IPS DF 6.9 (cell line): ENCODE measurements around the gene PCDHB3.
"Not testable (repeated sequence)": the region's sequence is repeated elsewhere in the genome, so short reads cannot be mapped to it uniquely, and the experiment has no call there.

Source experiments
- DNase-seq: peaks from one replicate; pipeline ENCODE4 v3.0.0-alpha.2; 2013; ENCODE audit warnings: low read depth, low spot score
- H3K27ac ChIP-seq: one replicate; pipeline ENCODE4 v1.5.1; 2013; ENCODE audit warnings: low read length, control low read depth
- H3K27me3 ChIP-seq: 2 replicates; pipeline ENCODE4 v1.6.1; 2013; ENCODE audit warnings: mild to moderate bottlenecking, low read length; ENCODE audit not compliant: control insufficient read depth, insufficient read depth
- H3K36me3 ChIP-seq: 2 replicates; pipeline ENCODE4 v1.6.1; 2013; ENCODE audit warnings: low read length; ENCODE audit not compliant: control insufficient read depth, insufficient read depth
- H3K4me1 ChIP-seq: 2 replicates; pipeline ENCODE4 v1.6.1; 2013; ENCODE audit warnings: low read length; ENCODE audit not compliant: control insufficient read depth, insufficient read depth
- H3K4me3 ChIP-seq: 2 replicates; pipeline ENCODE4 v1.5.1; 2013; ENCODE audit warnings: mild to moderate bottlenecking, low read length
- H3K9me3 ChIP-seq: 2 replicates; pipeline ENCODE4 v1.6.1; 2013; ENCODE audit warnings: low read length, inconsistent platforms; ENCODE audit not compliant: control insufficient read depth, insufficient read depth
- WGBS: extraction: QIAGEN DNeasy Blood & Tissue Kit; methylation state at CpG from one replicate; pipeline ENCODE4 v1.1.7; 2013; ENCODE audit warnings: mixed read lengths, missing lambda C conversion rate; ENCODE audit not compliant: insufficient read length, insufficient coverage; 5-methylcytosine and 5-hydroxymethylcytosine counted together

PCDHB3 gene

DNA sequence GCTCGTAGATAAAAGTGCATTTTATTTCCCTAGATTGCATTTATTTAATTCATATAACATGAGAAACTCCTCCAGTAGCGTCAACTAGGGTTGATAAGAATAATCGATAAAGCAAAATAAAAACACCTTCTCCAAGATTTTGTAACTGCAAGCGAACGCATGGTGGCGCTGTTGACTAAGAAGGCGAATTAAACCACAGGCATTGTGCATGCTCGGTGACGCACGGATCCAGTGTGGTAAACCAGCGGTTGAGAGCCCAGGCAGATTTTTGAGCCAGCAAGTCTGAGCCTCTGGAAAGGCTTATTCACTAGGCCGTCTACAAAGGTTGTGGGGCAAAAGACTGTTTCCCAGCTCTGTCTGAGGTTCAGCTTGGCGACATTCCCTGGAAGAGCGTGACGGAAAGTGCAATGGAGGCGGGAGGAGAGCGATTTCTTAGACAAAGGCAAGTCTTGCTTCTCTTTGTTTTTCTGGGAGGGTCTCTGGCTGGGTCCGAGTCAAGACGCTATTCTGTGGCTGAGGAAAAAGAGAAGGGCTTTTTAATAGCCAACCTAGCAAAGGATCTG is at the start of gene PCDHB3:
PCDHB3 (plus strand) TSS at position 231 of the 563 bp plus-strand sequence; CDS start at position 408, 177 bp downstream.
- H3K36me3 ChIP-seq = no peaks in the 10 kb centered on the region
- no peaks in the 10 kb centered on the region for H3K4me1 ChIP-seq
- H3K27me3 ChIP-seq = no peaks in the 10 kb centered on the region
- H3K27ac ChIP-seq = no peak within 1 kb of the TSS
- no CpG with 5 or more reads among the region's 19 CpGs for WGBS
- H3K4me3 ChIP-seq = no peak within 1 kb of the TSS
- DNase-seq = peak; percentile 86
- H3K9me3 ChIP-seq = no peaks in the 10 kb centered on the region

DNA sequence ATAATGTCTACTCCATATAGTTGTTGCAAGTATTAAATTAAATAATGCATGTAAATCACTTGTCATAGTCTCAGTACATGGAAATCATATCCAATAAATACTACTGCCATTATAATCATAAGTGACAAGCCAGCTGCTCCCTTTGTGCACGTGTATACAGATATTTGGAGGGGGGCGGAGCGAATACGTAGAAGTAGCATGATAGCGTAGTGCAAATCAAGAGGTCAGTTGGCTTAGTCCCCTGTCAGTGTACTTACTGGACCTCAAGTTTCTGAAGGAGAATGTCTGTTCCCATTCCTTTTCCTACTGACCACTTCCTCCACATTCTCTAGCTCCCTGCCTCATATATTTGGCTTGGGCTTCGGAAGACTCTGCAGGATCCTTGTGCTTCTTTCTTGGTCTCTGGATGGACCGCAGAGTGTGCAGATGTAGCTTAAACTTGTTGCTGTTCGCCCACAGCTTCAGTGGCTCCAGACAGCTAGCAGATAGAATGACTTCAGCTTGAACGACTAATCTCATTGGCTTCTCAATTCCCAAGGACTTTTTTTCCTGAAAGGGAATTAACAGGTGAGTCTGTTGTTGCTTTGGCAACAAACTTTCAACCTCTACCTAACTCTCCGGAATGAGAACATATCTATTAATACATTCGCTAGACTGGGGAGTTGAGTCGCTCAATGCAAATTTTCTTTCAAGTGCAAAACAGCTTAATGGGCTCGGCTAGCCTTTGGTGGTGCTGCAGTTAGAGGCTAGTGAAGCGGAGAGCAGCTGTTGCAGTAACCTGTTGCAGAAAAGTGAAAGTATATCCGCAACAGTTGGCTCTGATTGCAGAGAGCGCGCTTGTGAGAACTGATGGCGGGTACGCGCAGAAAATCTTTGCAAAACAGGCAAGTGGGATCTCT is 49.4 kb upstream of the PCDHB3 start, which contains the start of gene PCDHB1:
PCDHB1 (plus strand) TSS at position 753 of the 899 bp plus-strand sequence; CDS start at position 850, 97 bp downstream.
- DNase-seq = no peak

DNA sequence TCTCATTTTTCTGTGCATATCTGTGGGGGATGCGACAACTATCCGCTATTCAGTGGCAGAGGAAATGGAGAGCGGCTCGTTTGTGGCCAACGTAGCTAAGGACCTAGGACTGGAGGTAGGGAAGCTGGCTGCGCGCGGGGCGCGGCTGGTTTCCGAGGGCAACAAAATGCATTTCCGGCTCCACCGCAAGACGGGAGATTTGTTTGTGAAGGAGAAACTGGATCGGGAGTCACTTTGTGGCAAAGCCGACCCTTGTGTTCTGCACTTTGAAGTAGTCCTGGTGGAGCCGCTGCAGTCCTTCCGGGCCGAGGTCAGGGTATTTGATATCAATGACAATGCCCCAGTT is 48.8 kb upstream of the PCDHB3 start:
- no CpG with 5 or more reads among the region's 19 CpGs for whole genome bisulfite sequencing
- Histone ChIP-seq H3K9me3 (no peaks in the 10 kb centered on the region), H3K4me3 (peak overlapping the region; percentile 39; the same call in 1 of the 2 replicates), H3K27ac (no peak overlapping the region), H3K36me3 (no peaks in the 10 kb centered on the region), H3K4me1 (no peaks in the 10 kb centered on the region), H3K27me3 (peaks cover 3% of the 10 kb centered on the region; the same call in 1 of the 2 replicates)
- no peak for DNase-seq

More for the DNA sequence above, 49.4 kb upstream of the PCDHB3 start, which contains the start of gene PCDHB1:
- H3K4me3 ChIP-seq = peak within 1 kb of the TSS; percentile 39; the same call in 1 of the 2 replicates
- H3K27ac ChIP-seq = no peak within 1 kb of the TSS
- no peaks in the 10 kb centered on the region for H3K36me3 ChIP-seq
- WGBS = no CpG with 5 or more reads among the region's 20 CpGs
- H3K4me1 ChIP-seq = no peaks in the 10 kb centered on the region
- no peaks in the 10 kb centered on the region for H3K9me3 ChIP-seq
- peaks cover 3% of the 10 kb centered on the region; the same call in 1 of the 2 replicates for H3K27me3 ChIP-seq

DNA sequence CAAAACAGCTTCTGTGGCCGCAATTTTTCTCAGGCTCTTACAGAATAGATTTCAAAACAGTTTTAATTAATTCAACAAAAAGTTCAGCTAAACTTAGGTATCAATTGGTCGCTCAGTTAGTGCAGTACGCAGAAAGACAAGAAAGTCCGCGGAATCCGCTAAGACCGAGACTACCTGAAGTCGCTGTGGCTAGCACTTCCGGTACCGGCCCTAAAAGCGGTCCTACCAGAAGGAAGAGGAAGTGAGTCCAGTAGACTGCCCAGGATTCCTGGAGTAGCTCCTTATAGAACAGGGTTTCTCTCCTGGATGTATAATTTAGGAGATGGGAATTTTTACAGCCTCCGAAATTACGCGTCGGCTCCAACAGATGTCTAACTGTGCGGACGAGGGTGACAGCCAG is 22.4 kb upstream of the PCDHB3 start:
- no peak for DNase-seq
- no peak overlapping the region for H3K27ac ChIP-seq
- no peaks in the 10 kb centered on the region for H3K9me3 ChIP-seq
- no CpG with 5 or more reads among the region's 17 CpGs for WGBS
- no peaks in the 10 kb centered on the region for H3K27me3 ChIP-seq
- no peak overlapping the region for H3K4me3 ChIP-seq
- no peaks in the 10 kb centered on the region for H3K4me1 ChIP-seq
- H3K36me3 ChIP-seq = no peaks in the 10 kb centered on the region

DNA sequence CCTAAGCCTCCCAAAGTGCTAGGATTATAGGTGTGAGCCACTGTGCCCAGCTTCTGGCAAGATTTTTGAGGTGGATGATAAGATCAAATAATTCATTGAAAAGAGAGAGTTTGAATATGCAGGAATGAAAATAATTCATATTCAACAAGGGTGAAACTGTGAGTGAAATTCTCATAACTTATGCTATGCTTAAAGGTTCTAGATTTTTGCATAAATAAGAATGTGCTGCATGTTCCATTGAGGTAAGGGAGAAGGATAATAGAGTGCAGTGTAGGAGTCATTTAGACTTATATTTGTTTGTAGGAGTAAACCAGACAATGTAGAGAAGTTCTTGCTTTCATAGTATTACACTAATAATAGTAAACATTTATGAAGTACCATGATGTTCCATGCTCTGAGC is 18.0 kb upstream of the PCDHB3 start:
- no peaks in the 10 kb centered on the region for H3K36me3 ChIP-seq
- no peaks in the 10 kb centered on the region for H3K9me3 ChIP-seq
- no peak overlapping the region for H3K27ac ChIP-seq
- no peaks in the 10 kb centered on the region for H3K4me1 ChIP-seq
- H3K27me3 ChIP-seq = no peaks in the 10 kb centered on the region
- DNase-seq = no peak
- no peak overlapping the region for H3K4me3 ChIP-seq

DNA sequence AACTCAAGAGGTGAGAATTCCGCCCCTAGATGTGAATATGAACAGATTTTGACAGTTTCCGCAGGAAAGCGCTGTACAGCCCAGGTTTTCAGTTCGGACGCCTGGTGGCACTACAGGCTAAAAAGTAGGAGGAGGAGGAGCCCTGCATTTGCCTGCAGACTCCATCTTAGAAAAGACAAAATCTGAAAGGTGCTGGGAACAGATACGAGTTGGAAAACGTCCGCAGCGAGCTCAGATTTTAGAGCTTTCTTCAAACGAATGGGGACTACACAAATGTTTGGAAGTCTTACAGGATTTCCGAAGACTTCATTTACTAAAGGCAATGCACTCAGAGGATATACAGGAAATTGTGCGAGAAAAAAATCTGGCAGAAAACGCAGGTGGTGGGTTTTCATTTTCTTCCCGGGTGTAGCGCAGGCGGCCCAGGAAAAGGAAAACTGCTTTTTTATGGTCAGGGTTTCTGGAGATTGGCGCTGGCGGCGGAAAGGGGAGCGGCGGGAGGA is 15.7 kb upstream of the PCDHB3 start:
- no CpG with 5 or more reads among the region's 21 CpGs for WGBS
- Histone ChIP-seq H3K27me3 (no peaks in the 10 kb centered on the region), H3K4me1 (no peaks in the 10 kb centered on the region), H3K4me3 (peak overlapping the region; percentile 44; the same call in 1 of the 2 replicates), H3K27ac (no peak overlapping the region), H3K36me3 (no peaks in the 10 kb centered on the region), H3K9me3 (no peaks in the 10 kb centered on the region)
- peak; percentile 37 for DNase-seq

DNA sequence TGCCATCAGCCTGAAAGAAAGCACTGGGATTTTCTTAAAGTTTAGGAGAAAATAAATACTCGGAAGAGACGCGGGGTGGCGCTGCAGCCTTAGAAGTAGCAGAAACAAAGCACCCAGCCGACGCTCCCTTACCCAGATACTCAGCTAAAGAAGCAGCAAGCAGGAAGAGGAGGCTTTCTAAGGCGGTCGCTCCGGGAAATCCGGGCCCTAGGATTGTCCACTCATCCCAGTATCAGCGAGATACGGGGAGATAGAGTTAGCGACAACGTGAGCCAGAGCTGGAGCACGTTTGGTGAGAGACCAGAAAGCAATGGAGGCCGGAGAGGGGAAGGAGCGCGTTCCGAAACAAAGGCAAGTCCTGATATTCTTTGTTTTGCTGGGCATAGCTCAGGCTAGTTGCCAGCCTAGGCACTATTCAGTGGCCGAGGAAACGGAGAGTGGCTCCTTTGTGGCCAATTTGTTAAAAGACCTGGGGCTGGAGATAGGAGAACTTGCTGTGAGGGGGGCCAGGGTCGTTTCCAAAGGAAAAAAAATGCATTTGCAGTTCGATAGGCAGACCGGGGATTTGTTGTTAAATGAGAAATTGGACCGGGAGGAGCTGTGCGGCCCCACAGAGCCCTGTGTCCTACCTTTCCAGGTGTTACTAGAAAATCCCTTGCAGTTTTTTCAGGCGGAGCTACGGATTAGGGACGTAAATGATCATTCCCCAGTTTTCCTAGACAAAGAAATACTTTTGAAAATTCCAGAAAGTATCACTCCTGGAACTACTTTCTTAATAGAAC is 5.6 kb upstream of the PCDHB3 start, which contains the start of gene PCDHB2:
PCDHB2 (plus strand) TSS at position 135 of the 782 bp plus-strand sequence; CDS start at position 311, 176 bp downstream.
- Histone ChIP-seq H3K27ac (no peak within 1 kb of the TSS), H3K4me3 (peak within 1 kb of the TSS; percentile 67; the same call in 1 of the 2 replicates)

DNA sequence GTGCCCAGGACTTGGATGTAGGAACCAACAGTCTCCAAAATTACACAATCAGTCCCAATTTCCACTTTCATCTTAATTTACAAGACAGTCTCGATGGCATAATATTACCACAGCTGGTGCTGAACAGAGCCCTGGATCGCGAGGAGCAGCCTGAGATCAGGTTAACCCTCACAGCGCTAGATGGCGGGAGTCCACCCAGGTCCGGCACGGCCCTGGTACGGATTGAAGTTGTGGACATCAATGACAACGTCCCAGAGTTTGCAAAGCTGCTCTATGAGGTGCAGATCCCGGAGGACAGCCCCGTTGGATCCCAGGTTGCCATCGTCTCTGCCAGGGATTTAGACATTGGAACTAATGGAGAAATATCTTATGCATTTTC is 5.0 kb upstream of the PCDHB3 start:
- no peaks in the 10 kb centered on the region for H3K36me3 ChIP-seq
- no peak for DNase-seq
- H3K4me1 ChIP-seq = no peaks in the 10 kb centered on the region
- peak overlapping the region; percentile 67; the same call in 1 of the 2 replicates for H3K4me3 ChIP-seq
- H3K27ac ChIP-seq = no peak overlapping the region
- H3K9me3 ChIP-seq = no peaks in the 10 kb centered on the region
- no CpG with 5 or more reads among the region's 12 CpGs for WGBS
- H3K27me3 ChIP-seq = no peaks in the 10 kb centered on the region

More for the DNA sequence above, 5.6 kb upstream of the PCDHB3 start, which contains the start of gene PCDHB2:
- no peaks in the 10 kb centered on the region for H3K27me3 ChIP-seq
- no peaks in the 10 kb centered on the region for H3K4me1 ChIP-seq
- WGBS = no CpG with 5 or more reads among the region's 29 CpGs
- peak; percentile 84 for DNase-seq
- no peaks in the 10 kb centered on the region for H3K9me3 ChIP-seq
- H3K36me3 ChIP-seq = no peaks in the 10 kb centered on the region

DNA sequence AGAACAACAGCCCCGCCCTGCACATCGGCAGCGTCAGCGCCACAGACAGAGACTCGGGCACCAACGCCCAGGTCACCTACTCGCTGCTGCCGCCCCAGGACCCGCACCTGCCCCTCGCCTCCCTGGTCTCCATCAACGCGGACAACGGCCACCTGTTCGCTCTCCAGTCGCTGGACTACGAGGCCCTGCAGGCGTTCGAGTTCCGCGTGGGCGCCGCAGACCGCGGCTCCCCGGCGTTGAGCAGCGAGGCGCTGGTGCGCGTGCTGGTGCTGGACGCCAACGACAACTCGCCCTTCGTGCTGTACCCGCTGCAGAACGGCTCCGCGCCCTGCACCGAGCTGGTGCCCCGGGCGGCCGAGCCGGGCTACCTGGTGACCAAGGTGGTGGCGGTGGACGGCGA is 4.1 kb upstream of the PCDHB3 start:
- not testable (repeated sequence) for H3K36me3 ChIP-seq, H3K27ac ChIP-seq, H3K4me1 ChIP-seq, H3K27me3 ChIP-seq, H3K9me3 ChIP-seq, DNase-seq, H3K4me3 ChIP-seq
- WGBS = no CpG with 5 or more reads among the region's 46 CpGs

DNA sequence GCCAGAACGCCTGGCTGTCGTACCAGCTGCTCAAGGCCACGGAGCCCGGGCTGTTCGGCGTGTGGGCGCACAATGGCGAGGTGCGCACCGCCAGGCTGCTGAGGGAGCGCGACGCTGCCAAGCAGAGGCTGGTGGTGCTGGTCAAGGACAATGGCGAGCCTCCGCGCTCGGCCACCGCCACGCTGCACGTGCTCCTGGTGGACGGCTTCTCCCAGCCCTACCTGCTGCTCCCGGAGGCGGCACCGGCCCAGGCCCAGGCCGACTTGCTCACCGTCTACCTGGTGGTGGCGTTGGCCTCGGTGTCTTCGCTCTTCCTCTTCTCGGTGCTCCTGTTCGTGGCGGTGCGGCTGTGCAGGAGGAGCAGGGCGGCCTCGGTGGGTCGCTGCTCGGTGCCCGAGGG is 3.7 kb upstream of the PCDHB3 start:
- H3K4me3 ChIP-seq, H3K27me3 ChIP-seq, DNase-seq, H3K36me3 ChIP-seq, H3K4me1 ChIP-seq, H3K27ac ChIP-seq, H3K9me3 ChIP-seq: not testable (repeated sequence)
- WGBS = no CpG with 5 or more reads among the region's 38 CpGs
